NT2/D1 (cell line): ENCODE data around the gene FBXL19.

Experiments used
- YY1 ChIP-seq: IDR thresholded peaks from 2 replicates; pipeline ENCODE4 v1.6.1; 2011; ENCODE audit not compliant: insufficient read length, insufficient read depth
- ZNF274 ChIP-seq: IDR thresholded peaks from 2 replicates; pipeline ENCODE4 v1.6.1; 2011; ENCODE audit warnings: mild to moderate bottlenecking, low read depth, low read length

DNA sequence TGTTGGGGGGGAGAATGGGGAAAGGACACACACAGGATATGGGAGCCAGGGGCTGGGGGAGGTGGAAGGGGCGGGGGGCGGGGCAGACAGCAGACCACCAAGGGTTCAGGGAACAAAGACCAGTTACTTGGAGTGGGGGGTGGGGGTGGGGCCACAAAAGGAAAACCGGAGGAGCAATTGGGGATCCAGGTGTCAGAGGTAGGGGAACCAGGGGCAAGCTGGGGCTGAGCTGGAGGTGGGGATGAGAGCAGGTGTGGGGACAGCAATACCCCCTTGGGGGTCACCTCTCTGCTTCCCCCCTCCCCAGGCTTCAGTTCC, 24.1 kb downstream of the FBXL19 start:
- TF ChIP-seq ZNF274 = no peak
- no peak for TF ChIP-seq YY1
